GM21447 (cell line): ENCODE data around the gene RRN3.
"Not testable (repeated sequence)": the region's sequence is repeated elsewhere in the genome, so short reads cannot be mapped to it uniquely, and the experiment has no call there.

ENCODE experiments used
- ATAC-seq: cut with Tn5 transposase; IDR thresholded peaks from one replicate; pipeline ENCODE4 v1.9.1; 2021; ENCODE audit not compliant: unreplicated experiment

RRN3 gene

GRCh38 chr16:15029749-15030148 is 64.3 kb downstream of the RRN3 start:
- ATAC-seq, result not testable (repeated sequence)

- not testable (repeated sequence) for ATAC-seq
Measured at GRCh38 chr16:15028801-15029698, 65.0 kb downstream of the RRN3 start.

- ATAC-seq, result not testable (repeated sequence)
Measured at GRCh38 chr16:15028345-15028715, 65.7 kb downstream of the RRN3 start.

GRCh38 chr16:15027503-15028344 is 66.3 kb downstream of the RRN3 start:
- ATAC-seq, result not testable (repeated sequence)

- ATAC-seq, result not testable (repeated sequence)
Measured at GRCh38 chr16:15027051-15027450, 67.0 kb downstream of the RRN3 start.

GRCh38 chr16:15025234-15025951 is 68.7 kb downstream of the RRN3 start:
- not testable (repeated sequence) for ATAC-seq

- not testable (repeated sequence) for ATAC-seq
Measured at GRCh38 chr16:15024858-15025199, 69.2 kb downstream of the RRN3 start.

- not testable (repeated sequence) for ATAC-seq
Measured at GRCh38 chr16:15023381-15024077, 70.5 kb downstream of the RRN3 start.

- ATAC-seq, result peak; percentile 76
Measured at GRCh38 chr16:15022194-15022593, 71.9 kb downstream of the RRN3 start.

- not testable (repeated sequence) for ATAC-seq
Measured at GRCh38 chr16:15021429-15021828, 72.6 kb downstream of the RRN3 start.

- not testable (repeated sequence) for ATAC-seq
Measured at GRCh38 chr16:15016951-15017580, 77.0 kb downstream of the RRN3 start.

- ATAC-seq, result not testable (repeated sequence)
Measured at GRCh38 chr16:15016354-15016753, 77.7 kb downstream of the RRN3 start.

GRCh38 chr16:15015671-15016070 is 78.4 kb downstream of the RRN3 start:
- ATAC-seq, result not testable (repeated sequence)

GRCh38 chr16:15012941-15013340 is 81.1 kb downstream of the RRN3 start:
- ATAC-seq, result not testable (repeated sequence)
